Measurements from ENCODE around the gene SEMA6B.

Gene SEMA6B

GRCh38 chr19:4586691-4587090 lies 27.2 kb upstream of the SEMA6B start:
- no peak for DNase-seq

DNA sequence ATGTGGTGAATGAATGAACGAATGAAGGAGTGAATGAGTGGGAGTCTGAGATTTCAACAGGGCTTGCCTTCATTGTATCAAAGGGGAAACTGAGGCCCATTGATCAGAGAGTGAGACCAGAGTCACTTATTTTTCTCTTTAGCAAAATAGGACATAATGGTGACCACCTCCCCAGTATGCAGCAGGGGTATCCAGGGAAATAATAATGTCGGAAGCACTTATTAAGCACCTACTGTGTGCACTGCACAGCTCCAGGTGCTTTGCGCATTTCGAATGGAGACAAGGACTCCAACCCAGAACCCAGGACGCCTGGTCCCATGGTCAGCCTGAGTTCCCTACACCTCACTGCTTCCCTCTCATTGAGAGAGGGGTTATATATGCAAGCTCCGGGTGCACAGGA lies 26.8 kb upstream of the SEMA6B start:
- DNase-seq: no peak

- DNase-seq: no peak
These were observed 26.1 kb upstream of the SEMA6B start for GRCh38 chr19:4585556-4585955.

- no peak for DNase-seq
These were observed 25.4 kb upstream of the SEMA6B start for GRCh38 chr19:4584670-4585460.

GRCh38 chr19:4583961-4584669 lies 24.6 kb upstream of the SEMA6B start:
- DNase-seq: no peak

DNA sequence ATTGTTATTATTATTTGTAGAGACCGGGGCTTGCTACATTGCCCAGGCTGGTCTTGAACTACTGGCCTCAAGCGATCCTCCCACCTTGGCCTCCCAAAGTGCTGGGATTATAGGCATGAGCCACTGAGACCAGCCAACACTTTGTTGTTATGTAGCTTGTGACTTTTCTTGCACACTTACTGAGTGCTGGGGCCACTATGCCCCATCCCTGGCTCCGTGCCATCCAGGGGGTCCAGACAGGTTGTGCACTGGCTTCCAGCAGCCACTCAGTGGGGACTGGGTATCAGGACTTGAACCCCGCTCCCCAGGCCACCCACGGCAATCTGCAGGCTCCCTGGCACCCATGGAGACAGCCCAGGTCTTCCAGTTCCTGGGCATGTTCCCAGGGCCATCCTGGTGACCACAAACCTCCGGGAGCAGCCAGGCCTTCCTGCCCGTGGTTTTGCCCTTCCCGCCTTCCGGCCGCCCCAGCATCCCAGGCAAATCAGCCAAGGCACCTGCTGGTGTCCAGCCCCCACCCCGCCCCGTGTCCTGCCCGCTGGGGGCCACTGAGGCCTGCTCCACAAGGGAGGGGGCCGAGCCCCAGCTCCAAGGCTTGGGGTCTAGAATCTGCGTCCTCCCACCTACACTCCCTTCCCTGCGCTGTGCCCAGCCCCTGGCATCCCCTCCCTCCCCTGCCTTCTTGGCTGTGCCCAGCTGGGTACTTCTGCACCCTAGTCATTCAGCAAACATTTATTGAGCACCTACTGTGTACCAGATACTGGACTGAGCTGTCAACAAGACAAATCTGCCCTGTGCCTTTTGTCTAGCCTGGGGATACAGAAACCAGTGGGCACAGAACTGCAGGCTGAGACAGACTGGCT lies 23.7 kb upstream of the SEMA6B start:
- no peak for DNase-seq

DNA sequence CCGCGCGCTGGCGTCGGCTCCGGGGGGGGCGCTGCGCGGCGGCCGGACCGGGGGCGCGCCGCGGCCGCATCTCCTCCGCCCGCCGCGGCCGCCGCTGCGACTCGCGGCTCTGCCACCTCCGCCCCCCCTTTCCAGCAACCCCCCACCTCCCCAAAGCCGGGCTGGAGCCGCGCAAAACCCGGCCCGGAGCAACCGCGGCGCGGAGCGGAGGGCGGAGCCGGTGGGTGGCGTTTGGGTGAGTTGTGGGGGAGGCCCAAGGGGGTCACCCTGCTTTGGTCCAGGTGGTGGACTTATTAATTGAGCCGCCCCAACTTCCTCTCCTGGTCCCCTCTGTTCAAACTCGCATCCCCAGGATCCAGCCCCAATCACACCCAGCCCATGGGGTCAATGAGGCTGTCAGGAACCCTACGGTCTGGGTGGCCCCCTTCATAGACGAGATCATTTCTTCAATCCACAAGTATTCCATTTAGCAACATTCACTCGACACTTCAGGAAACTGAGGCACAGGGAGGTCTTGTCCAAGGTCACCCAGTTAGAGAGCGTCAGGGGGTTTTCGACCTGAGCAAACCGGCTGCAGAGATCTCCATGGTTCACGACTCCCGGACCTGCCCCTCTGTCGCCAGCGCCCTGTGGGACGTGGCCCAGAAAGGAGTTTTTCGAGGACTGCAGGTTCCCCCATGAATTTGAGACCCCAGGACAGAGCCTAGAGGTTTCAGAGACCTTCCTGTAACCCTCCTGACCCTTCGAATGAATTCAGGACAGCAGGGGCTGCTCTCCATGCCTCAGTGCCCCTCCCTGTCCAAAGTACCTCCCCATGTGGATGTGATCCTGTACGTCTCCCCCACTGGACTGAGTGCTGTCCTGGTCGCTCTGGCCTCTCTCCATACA lies 22.4 kb upstream of the SEMA6B start:
- no peak for DNase-seq

DNA sequence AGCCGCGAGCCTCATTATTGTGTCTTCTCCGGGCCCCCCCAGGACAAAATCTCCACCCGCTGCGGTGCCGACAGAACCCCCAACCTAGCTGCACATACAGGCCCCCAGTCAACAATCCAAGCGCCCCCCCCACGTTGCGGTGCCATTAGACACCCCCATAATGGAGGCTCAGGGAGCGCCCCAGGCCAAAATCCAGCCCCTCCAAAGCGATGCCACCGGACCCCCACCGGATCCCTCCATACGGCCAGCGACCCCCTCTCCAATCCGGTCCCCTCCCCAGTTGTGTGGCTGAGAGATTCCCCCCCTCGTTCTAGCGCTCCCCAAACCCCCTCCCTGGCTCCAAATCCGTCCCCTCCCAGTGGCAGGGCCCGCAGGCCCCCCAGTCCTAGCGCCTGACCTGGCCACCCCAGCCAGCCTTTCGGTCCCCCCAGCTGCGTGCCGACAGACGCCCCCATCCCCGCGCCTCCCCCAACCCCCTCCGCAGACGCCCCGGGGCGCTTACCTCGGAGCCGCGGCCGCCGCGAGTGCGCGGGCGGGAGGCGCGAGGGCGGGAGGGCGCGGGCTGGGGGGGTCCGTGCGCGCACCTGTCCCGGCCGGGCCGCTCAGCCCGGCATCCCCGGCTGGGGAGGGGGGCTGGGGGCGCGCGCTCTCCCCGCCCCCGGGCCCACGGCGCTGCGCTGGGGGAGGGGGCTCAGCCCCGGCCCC lies 21.6 kb upstream of the SEMA6B start:
- no peak for DNase-seq

GRCh38 chr19:4580021-4580901 lies 20.8 kb upstream of the SEMA6B start:
- no peak for DNase-seq

DNA sequence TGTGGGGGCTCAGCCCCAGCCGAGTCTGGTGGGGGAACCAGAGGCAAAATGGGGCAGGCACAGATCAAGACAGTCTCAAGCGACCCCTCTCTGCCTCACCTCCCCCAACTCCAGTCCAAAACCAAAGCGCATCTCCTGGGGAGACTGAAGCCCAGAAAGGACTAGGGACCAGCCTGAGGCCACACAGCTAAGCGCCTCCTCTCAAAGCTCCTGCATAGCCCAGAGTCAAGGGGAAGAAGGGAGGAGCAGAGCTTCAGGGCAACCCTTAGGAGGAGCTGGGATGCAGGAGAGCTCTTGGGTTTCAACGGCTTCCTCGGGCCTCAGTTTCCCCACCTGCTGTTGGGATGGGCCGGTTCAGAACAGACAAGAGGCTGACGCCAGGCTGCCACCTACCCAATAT lies 19.9 kb upstream of the SEMA6B start:
- DNase-seq: no peak

GRCh38 chr19:4578552-4579248 lies 19.2 kb upstream of the SEMA6B start:
- no peak for DNase-seq

DNA sequence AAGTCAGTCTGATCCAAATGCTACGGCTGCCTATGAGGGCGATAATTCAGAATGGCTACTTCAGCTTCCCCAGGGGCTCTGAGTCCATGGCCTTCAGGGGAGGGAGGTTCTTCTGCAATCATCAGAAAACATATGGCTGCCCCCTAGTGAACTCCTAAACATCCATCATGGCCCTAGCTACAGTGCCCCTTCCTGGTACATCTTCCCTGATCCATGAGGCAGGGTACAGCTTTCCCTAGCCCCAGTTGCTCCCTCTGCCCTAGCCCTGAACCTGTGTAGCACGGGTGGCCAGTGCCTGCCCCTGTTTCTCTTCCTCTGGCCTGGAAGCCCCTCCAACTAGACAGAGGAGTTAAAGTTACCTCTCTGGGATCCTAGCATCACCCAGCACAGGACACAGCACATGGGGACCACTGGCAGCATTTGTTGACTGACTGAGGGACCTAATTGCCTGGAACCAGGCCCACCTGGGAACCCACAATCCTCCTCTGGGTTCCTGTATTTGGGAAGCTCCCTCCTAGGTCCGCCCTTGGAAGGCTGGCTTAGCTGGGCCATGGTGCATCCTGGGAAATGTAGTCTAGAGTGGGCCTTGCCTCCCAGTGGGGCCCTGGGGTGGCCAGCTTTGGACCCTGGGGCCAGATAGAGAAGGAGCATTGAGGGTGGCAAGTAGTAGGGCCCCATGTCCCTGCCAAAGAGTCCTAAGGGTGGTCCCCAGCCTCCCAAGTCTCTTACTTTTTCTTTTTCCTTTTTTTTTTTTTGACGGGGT lies 17.7 kb upstream of the SEMA6B start:
- DNase-seq: no peak

DNA sequence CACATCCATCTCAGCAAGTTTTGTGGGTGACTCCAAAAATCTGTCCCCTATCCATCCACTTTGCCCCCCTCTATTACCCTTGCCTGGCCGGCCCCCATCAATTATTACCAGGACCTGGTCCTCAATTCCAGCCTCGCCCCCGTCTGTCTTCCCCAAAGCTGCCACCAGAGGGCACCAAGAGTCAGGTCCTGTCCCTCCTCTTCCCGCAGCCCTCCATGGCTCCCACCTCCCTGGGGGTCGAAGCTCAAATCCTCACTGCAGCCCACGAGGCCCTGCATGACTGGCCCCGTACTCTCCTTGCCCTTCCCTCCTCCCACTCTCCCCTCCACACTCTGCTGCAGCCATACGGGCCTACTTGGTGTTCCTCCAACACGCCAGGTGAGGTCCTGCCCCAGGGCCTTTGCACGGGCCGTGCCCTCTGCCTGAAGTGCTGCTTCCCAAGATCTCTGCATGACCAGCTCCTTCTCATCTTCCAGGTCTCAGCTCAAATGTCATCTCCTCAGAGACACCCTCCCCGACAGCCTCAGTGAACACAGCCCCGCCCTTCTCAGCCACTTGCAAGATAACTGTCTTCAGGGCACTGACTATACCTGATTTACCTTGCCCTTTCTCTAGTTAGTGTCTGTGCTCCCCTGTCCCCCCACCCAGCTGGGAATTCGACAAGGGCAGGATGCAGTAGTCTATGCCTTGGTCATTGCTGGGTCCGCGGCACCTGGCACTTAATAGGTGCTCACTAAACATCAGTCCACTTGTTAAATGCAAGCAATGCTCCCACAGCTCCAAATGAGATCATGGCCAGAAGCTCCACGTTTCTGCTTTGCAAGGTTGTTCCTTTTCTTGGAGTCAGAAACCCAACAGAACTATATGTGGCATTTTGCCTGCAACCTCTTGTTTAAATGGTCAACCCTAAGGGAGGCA lies 16.8 kb upstream of the SEMA6B start:
- no peak for DNase-seq

DNA sequence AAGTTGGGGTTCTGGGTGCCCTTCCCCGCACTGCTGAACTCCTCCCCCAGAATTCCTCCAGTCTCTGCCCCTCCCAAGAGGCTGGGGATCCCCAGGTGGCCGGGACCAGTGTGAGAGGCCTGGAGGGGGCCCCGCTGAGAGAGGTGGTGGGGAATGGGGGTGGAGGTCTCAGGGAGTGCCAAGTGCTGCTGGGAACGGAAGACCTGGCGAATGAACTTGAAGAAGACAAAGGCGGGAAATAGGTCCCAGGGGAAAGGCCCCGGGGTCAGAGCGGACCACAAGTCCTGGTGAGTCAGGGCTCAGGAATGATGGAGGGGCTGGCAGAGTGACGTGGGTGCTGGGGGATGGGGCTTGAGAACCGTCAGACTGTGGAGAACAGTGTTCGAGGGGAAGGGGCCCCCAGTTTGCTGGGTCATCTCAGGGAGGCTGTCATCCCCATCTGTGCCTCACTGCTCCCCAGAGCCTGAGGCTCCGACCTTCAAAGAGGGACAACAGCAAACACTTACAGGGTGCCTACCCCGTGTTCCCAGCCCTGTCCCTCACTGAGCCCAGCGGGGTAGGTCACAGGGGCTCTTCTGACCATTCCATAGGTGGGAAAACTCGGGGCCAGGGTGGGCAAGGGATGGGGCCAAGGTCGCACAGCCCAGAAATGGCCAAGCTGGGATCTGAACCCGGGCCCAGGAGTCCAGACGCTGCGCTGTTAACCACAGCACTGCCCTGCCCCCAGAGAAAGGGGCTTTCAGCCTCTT lies 16.0 kb upstream of the SEMA6B start:
- DNase-seq: no peak

GRCh38 chr19:4573682-4574081 lies 14.2 kb upstream of the SEMA6B start:
- no peak for DNase-seq

DNA sequence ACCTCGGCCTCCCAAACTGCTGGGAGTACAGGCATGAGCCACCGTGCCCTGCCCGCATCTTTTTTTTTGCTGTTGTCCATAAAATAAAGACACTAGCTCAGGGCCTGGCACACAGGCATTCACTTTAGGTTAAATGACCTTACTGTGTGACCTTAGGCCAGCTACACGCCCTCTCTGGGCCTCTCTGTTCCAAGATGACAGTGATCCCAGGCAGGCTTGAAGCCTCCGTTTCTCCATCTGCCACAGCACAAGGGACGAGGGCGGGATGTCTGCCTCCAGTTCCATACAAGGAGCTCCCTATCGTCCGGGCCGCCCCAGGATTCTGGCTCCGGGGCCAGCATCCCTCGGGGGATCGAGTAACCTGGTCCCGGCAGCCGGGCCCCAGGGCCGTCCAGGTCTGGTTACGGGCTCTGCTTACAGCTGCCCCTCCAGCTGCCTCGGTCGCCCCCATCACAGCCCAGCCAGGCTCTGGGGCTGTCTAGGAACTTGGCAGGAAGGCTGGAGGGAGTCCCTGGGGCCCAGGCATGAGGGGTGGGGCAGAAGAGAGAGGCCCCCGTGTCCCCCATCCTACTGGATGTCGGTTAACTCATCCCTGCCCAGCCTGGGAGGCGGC lies 11.9 kb upstream of the SEMA6B start:
- no peak for DNase-seq

DNA sequence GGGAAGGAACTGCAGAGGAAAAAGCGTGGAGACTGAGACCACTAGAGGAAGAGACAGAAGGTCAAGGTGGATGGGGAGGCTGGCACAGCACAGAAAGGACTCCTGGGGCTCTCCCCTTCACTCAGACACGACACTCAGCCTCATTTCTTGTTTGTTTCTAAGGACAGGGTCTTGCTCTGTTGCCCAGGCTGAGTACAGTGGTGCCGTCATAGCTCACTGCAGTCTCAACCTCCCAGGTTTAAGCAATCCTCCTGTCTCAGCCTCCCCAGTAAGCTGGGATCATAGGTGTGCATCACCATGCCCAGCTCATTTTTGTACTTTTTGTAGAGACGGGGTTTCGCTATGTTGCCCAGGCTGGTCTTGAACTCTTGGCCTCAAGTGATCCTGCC lies 11.4 kb upstream of the SEMA6B start:
- no peak for DNase-seq
